Bronchial epithelial cell (primary cell): Measurements from ENCODE around the gene HIVEP3. TPM values are rescaled to one million over a fixed set of nuclear protein-coding genes. Genes with fewer than 3 reads are reported as not detected.

Experiments
- DNase-seq: peaks from one replicate; pipeline ENCODE4 v3.0.0-alpha.2; 2010; ENCODE audit warnings: low read depth
- FAIRE-seq: peaks from 2 replicates; lab custom pipeline; 2011; peaks lifted over from hg19 to GRCh38; lab: Jason Lieb, UNC
- H3K27me3 ChIP-seq: 2 replicates; pipeline ENCODE4 v1.5.1; 2011; ENCODE audit warnings: low read length; ENCODE audit not compliant: control insufficient read depth, insufficient read depth
- H3K36me3 ChIP-seq: 2 replicates; pipeline ENCODE4 v1.5.1; 2011; ENCODE audit warnings: low read length; ENCODE audit not compliant: control insufficient read depth, insufficient read depth
- H3K4me3 ChIP-seq: 2 replicates; pipeline ENCODE4 v1.5.1; 2011; ENCODE audit warnings: mild to moderate bottlenecking, low read depth, low read length, control low read depth
- total RNA-seq: library from RNA; depleted of rRNA; stranded (reverse); fragments of >200 nt; gene quantifications from 2 replicates; pipeline ENCODE4 v1.2.1, GENCODE V29; 2014
- TF ChIP-seq, protein P1 (sequence below): IDR thresholded peaks from 2 replicates; pipeline ENCODE4 v1.5.1; 2011; ENCODE audit warnings: mild to moderate bottlenecking, moderate library complexity, low read length, control low read depth, inconsistent platforms; ENCODE audit not compliant: insufficient read depth, severe bottlenecking

HIVEP3 gene
- total RNA-seq, 1 donor from 2014 or later = under 0.01 TPM

GRCh38 chr1:41764656-41765055, 154.1 kb downstream of the HIVEP3 start:
- FAIRE-seq (peak; percentile 82), DNase-seq (no peak)
- Histone ChIP-seq H3K4me3 (no peak overlapping the region), H3K27me3 (no peaks in the 10 kb centered on the region), H3K36me3 (no peaks in the 10 kb centered on the region)
- TF ChIP-seq, protein P1, sequence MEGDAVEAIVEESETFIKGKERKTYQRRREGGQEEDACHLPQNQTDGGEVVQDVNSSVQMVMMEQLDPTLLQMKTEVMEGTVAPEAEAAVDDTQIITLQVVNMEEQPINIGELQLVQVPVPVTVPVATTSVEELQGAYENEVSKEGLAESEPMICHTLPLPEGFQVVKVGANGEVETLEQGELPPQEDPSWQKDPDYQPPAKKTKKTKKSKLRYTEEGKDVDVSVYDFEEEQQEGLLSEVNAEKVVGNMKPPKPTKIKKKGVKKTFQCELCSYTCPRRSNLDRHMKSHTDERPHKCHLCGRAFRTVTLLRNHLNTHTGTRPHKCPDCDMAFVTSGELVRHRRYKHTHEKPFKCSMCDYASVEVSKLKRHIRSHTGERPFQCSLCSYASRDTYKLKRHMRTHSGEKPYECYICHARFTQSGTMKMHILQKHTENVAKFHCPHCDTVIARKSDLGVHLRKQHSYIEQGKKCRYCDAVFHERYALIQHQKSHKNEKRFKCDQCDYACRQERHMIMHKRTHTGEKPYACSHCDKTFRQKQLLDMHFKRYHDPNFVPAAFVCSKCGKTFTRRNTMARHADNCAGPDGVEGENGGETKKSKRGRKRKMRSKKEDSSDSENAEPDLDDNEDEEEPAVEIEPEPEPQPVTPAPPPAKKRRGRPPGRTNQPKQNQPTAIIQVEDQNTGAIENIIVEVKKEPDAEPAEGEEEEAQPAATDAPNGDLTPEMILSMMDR = no peak

GRCh38 chr1:41762777-41763176, 155.9 kb downstream of the HIVEP3 start:
- Histone ChIP-seq H3K4me3 (no peak overlapping the region), H3K36me3 (no peaks in the 10 kb centered on the region), H3K27me3 (no peaks in the 10 kb centered on the region)
- DNase-seq = no peak
- no peak for FAIRE-seq
- TF ChIP-seq, protein P1 = no peak

DNA sequence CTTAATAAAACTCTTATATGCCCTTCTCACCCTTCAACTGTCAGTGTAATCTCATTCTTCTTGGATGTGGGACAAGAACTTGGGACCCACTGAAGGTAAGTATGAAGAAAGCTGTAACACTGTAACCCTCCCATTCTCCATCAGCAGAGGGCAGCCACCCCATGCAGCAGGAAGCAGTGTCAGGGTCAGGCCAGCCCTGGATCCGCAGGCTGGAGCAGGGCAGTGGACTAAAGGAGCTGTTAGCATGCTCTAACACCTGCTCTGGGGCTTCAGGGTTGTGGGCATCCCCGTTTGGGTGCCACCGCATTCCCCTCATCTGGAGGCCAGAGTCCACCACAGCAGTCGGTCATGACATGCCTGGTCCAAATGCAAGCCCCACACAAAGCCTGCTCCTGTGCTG, 156.5 kb downstream of the HIVEP3 start:
- H3K36me3 ChIP-seq = no peaks in the 10 kb centered on the region
- no peaks in the 10 kb centered on the region for H3K27me3 ChIP-seq
- no peak overlapping the region for H3K4me3 ChIP-seq
- TF ChIP-seq, protein P1 = no peak
- FAIRE-seq (no peak), DNase-seq (no peak)

- Histone ChIP-seq H3K4me3 (no peak overlapping the region), H3K36me3 (no peaks in the 10 kb centered on the region), H3K27me3 (no peaks in the 10 kb centered on the region)
- TF ChIP-seq, protein P1 = no peak
- DNase-seq = peak; percentile 86
- FAIRE-seq = no peak
Observed at GRCh38 chr1:41758904-41759548, 159.7 kb downstream of the HIVEP3 start.

DNA sequence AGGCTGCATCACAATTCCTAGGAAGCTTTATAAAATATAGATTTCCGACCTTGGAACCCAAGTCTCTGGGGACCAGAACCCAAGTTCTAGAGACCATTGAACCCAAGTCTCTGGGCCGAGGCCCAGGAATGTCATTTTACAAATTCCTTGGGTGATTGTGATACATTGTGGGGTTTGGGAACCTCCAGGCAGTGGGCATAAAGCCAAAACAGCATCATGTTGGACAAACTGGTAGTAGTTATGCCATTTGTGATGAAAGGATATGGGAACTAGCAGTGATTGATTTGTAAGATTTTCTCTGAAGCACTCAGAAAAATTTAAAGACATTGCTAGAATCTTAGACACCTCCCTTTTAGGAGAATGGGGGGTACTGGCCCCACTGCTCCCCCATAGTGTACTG, 160.2 kb downstream of the HIVEP3 start:
- FAIRE-seq (no peak), DNase-seq (no peak)
- TF ChIP-seq, protein P1 = no peak
- H3K4me3 ChIP-seq = no peak overlapping the region
- H3K36me3 ChIP-seq = no peaks in the 10 kb centered on the region
- no peaks in the 10 kb centered on the region for H3K27me3 ChIP-seq

DNA sequence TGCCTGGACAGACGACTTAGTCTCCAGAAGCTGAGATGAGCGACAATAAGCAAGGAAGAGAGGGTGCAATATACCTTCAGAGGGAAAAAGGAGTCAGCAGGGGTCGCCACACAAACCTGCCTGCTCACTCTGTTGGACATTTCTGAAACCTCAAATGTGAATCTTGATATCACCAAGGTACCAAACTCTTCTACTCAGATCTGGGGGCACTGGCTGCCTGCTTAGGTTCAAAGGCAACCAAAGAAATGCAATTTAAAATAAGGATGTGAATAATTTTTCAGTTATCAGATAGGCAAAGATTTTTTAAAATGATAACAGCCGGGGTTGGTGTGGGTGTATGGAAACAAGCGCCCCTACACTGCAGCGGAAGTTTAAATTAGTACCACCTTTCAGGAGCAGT, 164.2 kb downstream of the HIVEP3 start:
- no peak overlapping the region for H3K4me3 ChIP-seq
- TF ChIP-seq, protein P1 = no peak
- DNase-seq (no peak), FAIRE-seq (no peak)
- H3K27me3 ChIP-seq = no peaks in the 10 kb centered on the region
- no peaks in the 10 kb centered on the region for H3K36me3 ChIP-seq
